ENCODE measurements around the gene CCDC121. TPM values are rescaled to one million over a fixed set of nuclear protein-coding genes. Genes with fewer than 3 reads are reported as not detected.

CCDC121 gene
- total and polyA plus RNA-seq, 2 of the 4 experiments (the other 2 are of a cell fraction): 0.65 to 2.0 TPM

DNA sequence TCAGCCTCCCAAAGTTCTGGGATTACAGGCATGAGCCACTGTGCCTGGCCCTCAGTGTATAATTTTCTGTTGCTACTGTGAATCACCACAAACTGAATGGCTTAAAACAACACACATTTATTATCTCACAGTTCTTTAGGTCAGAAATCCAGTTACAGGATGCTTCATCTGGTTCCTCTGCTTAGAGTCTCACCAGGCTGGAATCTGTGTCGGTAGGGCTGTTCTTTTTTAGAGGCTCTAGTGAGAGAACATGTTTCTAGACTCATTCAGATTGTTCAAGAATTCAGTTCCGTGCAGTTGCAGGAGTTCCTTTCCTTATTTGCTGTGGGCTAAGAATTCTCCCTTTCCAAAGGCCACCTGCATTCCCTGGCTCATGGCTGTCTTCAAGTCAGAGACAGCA lies 22.2 kb downstream of the CCDC121 start:
- H3K18ac ChIP-seq (ENCODE audit: low read depth, low read length): no peak overlapping the region
- no peak overlapping the region for H4K8ac ChIP-seq (ENCODE audit: low read depth in 2 of 2, low read length in 2 of 2)
- H3K14ac ChIP-seq (replicated peaks; ENCODE audit: low read depth, low read length): no peak overlapping the region
- H3K9ac ChIP-seq (ENCODE audit: low read depth, low read length): no peak overlapping the region
- no peak overlapping the region for H4K91ac ChIP-seq (ENCODE audit: insufficient read depth, low read depth, low read length)
- DNase-seq: peak; percentile 83
- H3K23ac ChIP-seq (ENCODE audit: low read depth, low read length): no peak overlapping the region
- H2AFZ ChIP-seq (replicated peaks; ENCODE audit: low read length, poor library complexity): no peak overlapping the region
- no peak overlapping the region for H3K4me3 ChIP-seq (ENCODE audit: insufficient read depth, low read depth, low read length)
- peaks cover 11% of the 10 kb centered on the region; the same call in 1 of the 2 replicates for H4K20me1 ChIP-seq (ENCODE audit: insufficient read depth, low read length)
- no peak overlapping the region for H3K4ac ChIP-seq (ENCODE audit: low read depth, low read length)
- no peaks in the 10 kb centered on the region for H3K27me3 ChIP-seq (ENCODE audit: control insufficient read depth, insufficient read depth, low read length)
- no peak overlapping the region for H4K5ac ChIP-seq (ENCODE audit: low read depth, low read length)
- dilution Hi-C loops (cut with HindIII; ENCODE audit: low sequenced_read_pairs, unreplicated experiment) (no loop called here), in situ Hi-C loops (cut with MboI; ENCODE audit: low sequenced_read_pairs) (no loop called here), intact Hi-C loops (cut with micrococcal nuclease) (loop anchor here (5.0 kb wide), 1 partner anchor 119 kb away; the partner anchor contains the start of gene IFT172)
- peaks cover 30% of the 10 kb centered on the region for H3K36me3 ChIP-seq (ENCODE audit: control insufficient read depth, insufficient read depth, low read length)
- H3K56ac ChIP-seq (ENCODE audit: extremely low read depth, insufficient read depth, low read length): no peak overlapping the region
- ChIA-PET POLR2A (ENCODE audit: unreplicated experiment) (no interaction called here), CTCF (no interaction called here)
- peaks cover 3% of the 10 kb centered on the region for H3K4me1 ChIP-seq (ENCODE audit: control insufficient read depth, insufficient read depth, low read length)
- H2BK15ac ChIP-seq (ENCODE audit: low read depth, low read length): no peak overlapping the region
- H2AK5ac ChIP-seq (ENCODE audit: low read depth, low read length): no peak overlapping the region
- H3K9me1 ChIP-seq (ENCODE audit: insufficient read depth, low read length): peaks cover 13% of the 10 kb centered on the region
- no CpG with 5 or more reads among the region's 2 CpGs for WGBS, 2 experiments (ENCODE audit: extremely low coverage in 2 of 2, insufficient read length in 1 of 2)
- H2AK9ac ChIP-seq (replicated peaks; ENCODE audit: low read depth, low read length, poor library complexity): no peak overlapping the region
- no TSS peak for BruUV-seq (replicated peaks)
- TF ChIP-seq RFX5 (IDR thresholded peaks at IDR 0.05; ENCODE audit: low read depth, low read length) (no peak), RCOR1 (IDR thresholded peaks at IDR 0.05; ENCODE audit: insufficient replicate concordance, low read length) (peak; percentile 60)
- TF ChIP-seq, protein P1, sequence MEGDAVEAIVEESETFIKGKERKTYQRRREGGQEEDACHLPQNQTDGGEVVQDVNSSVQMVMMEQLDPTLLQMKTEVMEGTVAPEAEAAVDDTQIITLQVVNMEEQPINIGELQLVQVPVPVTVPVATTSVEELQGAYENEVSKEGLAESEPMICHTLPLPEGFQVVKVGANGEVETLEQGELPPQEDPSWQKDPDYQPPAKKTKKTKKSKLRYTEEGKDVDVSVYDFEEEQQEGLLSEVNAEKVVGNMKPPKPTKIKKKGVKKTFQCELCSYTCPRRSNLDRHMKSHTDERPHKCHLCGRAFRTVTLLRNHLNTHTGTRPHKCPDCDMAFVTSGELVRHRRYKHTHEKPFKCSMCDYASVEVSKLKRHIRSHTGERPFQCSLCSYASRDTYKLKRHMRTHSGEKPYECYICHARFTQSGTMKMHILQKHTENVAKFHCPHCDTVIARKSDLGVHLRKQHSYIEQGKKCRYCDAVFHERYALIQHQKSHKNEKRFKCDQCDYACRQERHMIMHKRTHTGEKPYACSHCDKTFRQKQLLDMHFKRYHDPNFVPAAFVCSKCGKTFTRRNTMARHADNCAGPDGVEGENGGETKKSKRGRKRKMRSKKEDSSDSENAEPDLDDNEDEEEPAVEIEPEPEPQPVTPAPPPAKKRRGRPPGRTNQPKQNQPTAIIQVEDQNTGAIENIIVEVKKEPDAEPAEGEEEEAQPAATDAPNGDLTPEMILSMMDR (conservative IDR thresholded peaks at IDR 0.05; ENCODE audit: low read depth, low read length): no peak
- peak; percentile 82 for ATAC-seq (ENCODE audit: low read depth)
- H2BK120ac ChIP-seq (ENCODE audit: low read depth, low read length): no peak overlapping the region
- peaks cover 16 to 47% of the 10 kb centered on the region in 2 experiments for H3K79me1 ChIP-seq (ENCODE audit: low read depth in 1 of 2, low read length in 2 of 2)
- no peak overlapping the region for H2BK20ac ChIP-seq (ENCODE audit: low read depth, low read length)
- H3K4me2 ChIP-seq (ENCODE audit: low read depth, low read length): no peak overlapping the region
- no peak overlapping the region for H2BK5ac ChIP-seq (ENCODE audit: low read depth, low read length, poor library complexity, severe bottlenecking)
- H3K9me3 ChIP-seq (ENCODE audit: control insufficient read depth, insufficient read depth, low read length): no peaks in the 10 kb centered on the region
- H3K27ac ChIP-seq (ENCODE audit: insufficient read depth, low read length): no peak overlapping the region
